Caco-2 (cell line): ENCODE data around the gene DPP10. TPM values are rescaled to one million over a fixed set of nuclear protein-coding genes. Genes with fewer than 3 reads are reported as not detected.

Experiments
- BruUV-seq: library from RNA; stranded (reverse); fragments of 400-500 nt; replicated peaks from 2 replicates; lab custom pipeline; 2021; lab: Mats Ljungman, UMichigan
- CTCF ChIA-PET: fragments of 300-600 bp; sonication (Branson Sonifier 250); formaldehyde crosslinking; loops from one replicate; lab custom pipeline; 2022; ENCODE audit warnings: antibody characterized with exemption; lab: Charles Lee
- POLR2A ChIA-PET: fragments of 300-600 bp; sonication (Branson Sonifier 250); formaldehyde crosslinking; loops from one replicate; lab custom pipeline; 2022; ENCODE audit warnings: antibody characterized with exemption; lab: Charles Lee
- DNase-seq, 2 experiments: peaks; one replicate each; pipeline versions ENCODE4 v3.0.0 to v3.0.0-alpha.2; 2020 to 2022
- H3K27me3 ChIP-seq: replicated peaks from 2 replicates; pipeline ENCODE4 v1.6.0; 2011; ENCODE audit warnings: low read length; ENCODE audit not compliant: control insufficient read depth, insufficient read depth
- H3K36me3 ChIP-seq: 2 replicates; pipeline ENCODE4 v1.5.1; 2011; ENCODE audit warnings: low read length; ENCODE audit not compliant: control insufficient read depth, insufficient read depth
- H3K4me1 ChIP-seq: fragments of 250-450 bp; sonication (Bioruptor Pico); 2 replicates; pipeline ENCODE4 v1.5.1; 2020; ENCODE audit warnings: mild to moderate bottlenecking
- H3K4me3 ChIP-seq: 2 replicates; pipeline ENCODE4 v1.5.1; 2011; ENCODE audit warnings: low read depth, mild to moderate bottlenecking, control low read depth, low read length
- H3K9me3 ChIP-seq: fragments of 250-450 bp; sonication (Bioruptor Pico); 2 replicates; pipeline ENCODE4 v1.5.1; 2020; ENCODE audit warnings: mild to moderate bottlenecking, moderate library complexity
- H3K27ac Mint-ChIP-seq: one replicate; pipeline ENCODE4 v1.8.0; 2022; ENCODE audit warnings: mixed read lengths; ENCODE audit not compliant: unreplicated experiment
- H3K27me3 Mint-ChIP-seq: one replicate; pipeline ENCODE4 v1.8.0; 2022; ENCODE audit warnings: mixed read lengths; ENCODE audit not compliant: insufficient read depth, unreplicated experiment
- H3K36me3 Mint-ChIP-seq: one replicate; pipeline ENCODE4 v1.8.0; 2022; ENCODE audit warnings: mild to moderate bottlenecking, mixed read lengths; ENCODE audit not compliant: insufficient read depth, unreplicated experiment
- H3K4me1 Mint-ChIP-seq: one replicate; pipeline ENCODE4 v1.8.0; 2022; ENCODE audit warnings: low read depth, mixed read lengths; ENCODE audit not compliant: unreplicated experiment
- H3K4me3 Mint-ChIP-seq: one replicate; pipeline ENCODE4 v1.8.0; 2022; ENCODE audit warnings: mild to moderate bottlenecking, moderate library complexity, mixed read lengths; ENCODE audit not compliant: unreplicated experiment
- H3K9me3 Mint-ChIP-seq: one replicate; pipeline ENCODE4 v1.8.0; 2022; ENCODE audit warnings: mixed read lengths; ENCODE audit not compliant: unreplicated experiment
- intact Hi-C: fragments of 100-400 bp; cut with micrococcal nuclease; formaldehyde crosslinking; loops from one replicate; pipeline ENCODE4 v1.10.0; 2022; ENCODE audit not compliant: unreplicated experiment
- total RNA-seq: library from RNA; stranded (reverse); gene quantifications from 2 replicates; pipeline ENCODE4 v1.2.3, GENCODE V29; 2022
- TF ChIP-seq, protein P1 (sequence below), 2 experiments: fragments of 200-600 bp in 1 of 2; IDR thresholded peaks; 1 replicate in 1 of 2; 2 replicates in 1 of 2; pipeline versions ENCODE4 v1.5.1 to v1.8.0; 2011 to 2022; ENCODE audit warnings: antibody characterized with exemption in 1 of 2, control low read depth in 1 of 2, inconsistent platforms in 1 of 2, low read depth in 1 of 2, low read length in 1 of 2, mild to moderate bottlenecking in 1 of 2, moderate library complexity in 1 of 2; ENCODE audit not compliant: insufficient read depth in 1 of 2, severe bottlenecking in 1 of 2, unreplicated experiment in 1 of 2

The DPP10 gene
- total RNA-seq, 1 experiment from 2014 or later: not detected

DNA sequence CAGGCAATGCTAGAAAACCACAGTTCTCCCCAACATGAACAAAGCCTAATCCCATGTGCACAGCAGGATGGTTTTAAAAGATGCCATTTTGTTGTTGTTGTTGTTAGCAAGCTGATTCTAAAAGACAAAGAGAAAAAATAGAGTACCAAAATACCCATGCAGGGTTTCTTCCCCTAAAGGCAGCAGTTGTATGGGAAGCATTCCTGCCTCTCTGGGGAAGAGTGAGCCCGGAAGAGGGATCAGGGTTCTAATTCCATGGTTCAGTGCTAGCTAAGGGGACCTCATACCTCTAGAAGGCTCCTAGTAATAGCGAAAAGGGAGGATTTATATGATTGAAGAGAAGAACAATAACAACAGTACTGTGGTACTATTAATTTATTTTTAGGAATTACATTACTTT, 327.6 kb downstream of the DPP10 start:
- TF ChIP-seq, protein P1, sequence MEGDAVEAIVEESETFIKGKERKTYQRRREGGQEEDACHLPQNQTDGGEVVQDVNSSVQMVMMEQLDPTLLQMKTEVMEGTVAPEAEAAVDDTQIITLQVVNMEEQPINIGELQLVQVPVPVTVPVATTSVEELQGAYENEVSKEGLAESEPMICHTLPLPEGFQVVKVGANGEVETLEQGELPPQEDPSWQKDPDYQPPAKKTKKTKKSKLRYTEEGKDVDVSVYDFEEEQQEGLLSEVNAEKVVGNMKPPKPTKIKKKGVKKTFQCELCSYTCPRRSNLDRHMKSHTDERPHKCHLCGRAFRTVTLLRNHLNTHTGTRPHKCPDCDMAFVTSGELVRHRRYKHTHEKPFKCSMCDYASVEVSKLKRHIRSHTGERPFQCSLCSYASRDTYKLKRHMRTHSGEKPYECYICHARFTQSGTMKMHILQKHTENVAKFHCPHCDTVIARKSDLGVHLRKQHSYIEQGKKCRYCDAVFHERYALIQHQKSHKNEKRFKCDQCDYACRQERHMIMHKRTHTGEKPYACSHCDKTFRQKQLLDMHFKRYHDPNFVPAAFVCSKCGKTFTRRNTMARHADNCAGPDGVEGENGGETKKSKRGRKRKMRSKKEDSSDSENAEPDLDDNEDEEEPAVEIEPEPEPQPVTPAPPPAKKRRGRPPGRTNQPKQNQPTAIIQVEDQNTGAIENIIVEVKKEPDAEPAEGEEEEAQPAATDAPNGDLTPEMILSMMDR (IDR thresholded peaks at IDR 0.05; ENCODE audit: insufficient read depth in 1 of 2, low read depth in 1 of 2, low read length in 1 of 2, severe bottlenecking in 1 of 2, unreplicated experiment in 1 of 2): no peak
- Mint-ChIP-seq H3K27ac (no peak overlapping the region), H3K27me3 (peaks cover 2% of the 10 kb centered on the region), H3K4me3 (no peak overlapping the region), H3K9me3 (no peaks in the 10 kb centered on the region), H3K4me1 (no peaks in the 10 kb centered on the region), H3K36me3 (no peaks in the 10 kb centered on the region)
- Histone ChIP-seq H3K9me3 (no peaks in the 10 kb centered on the region), H3K27me3 (no peaks in the 10 kb centered on the region), H3K4me3 (no peak overlapping the region), H3K4me1 (no peaks in the 10 kb centered on the region), H3K36me3 (no peaks in the 10 kb centered on the region)
- intact Hi-C loops: no loop called here
- BruUV-seq: no TSS peak
- ChIA-PET POLR2A (no interaction called here), CTCF (no interaction called here)
- no peak for DNase-seq

DNA sequence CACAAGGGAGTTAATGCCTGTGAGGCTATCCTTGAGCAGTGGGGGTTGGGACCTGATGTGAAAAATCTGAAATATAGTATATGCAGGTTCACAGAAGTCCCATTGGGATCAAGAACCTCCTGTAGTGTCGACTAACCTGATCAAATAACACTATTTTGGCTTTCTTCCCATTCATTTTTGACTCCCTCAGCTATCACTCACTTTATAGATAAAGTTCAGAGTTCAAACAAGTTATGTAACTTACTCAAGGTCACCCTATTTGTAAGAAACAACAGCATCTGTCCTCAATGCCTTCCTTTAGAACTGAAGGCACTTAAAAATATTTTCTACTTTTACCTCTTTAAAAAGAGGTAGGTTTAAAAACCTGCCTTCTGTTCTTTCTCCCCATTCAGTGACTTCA, 341.6 kb downstream of the DPP10 start:
- no peaks in the 10 kb centered on the region for H3K36me3 Mint-ChIP-seq
- intact Hi-C loops: no loop called here
- H3K4me3 Mint-ChIP-seq: no peak overlapping the region
- POLR2A ChIA-PET: no interaction called here
- H3K36me3 ChIP-seq: no peaks in the 10 kb centered on the region
- no peaks in the 10 kb centered on the region for H3K4me1 ChIP-seq
- CTCF ChIA-PET: no interaction called here
- peaks cover 8% of the 10 kb centered on the region for H3K27me3 Mint-ChIP-seq
- no peaks in the 10 kb centered on the region for H3K9me3 ChIP-seq
- no TSS peak for BruUV-seq
- H3K9me3 Mint-ChIP-seq: no peaks in the 10 kb centered on the region
- peaks cover 3% of the 10 kb centered on the region; the same call in 1 of the 2 replicates for H3K27me3 ChIP-seq
- H3K4me3 ChIP-seq: no peak overlapping the region
- DNase-seq: no peak
- H3K27ac Mint-ChIP-seq: no peak overlapping the region
- peaks cover 6% of the 10 kb centered on the region for H3K4me1 Mint-ChIP-seq
- TF ChIP-seq, protein P1 (IDR thresholded peaks at IDR 0.05; ENCODE audit: insufficient read depth in 1 of 2, low read depth in 1 of 2, low read length in 1 of 2, severe bottlenecking in 1 of 2, unreplicated experiment in 1 of 2): no peak

DNA sequence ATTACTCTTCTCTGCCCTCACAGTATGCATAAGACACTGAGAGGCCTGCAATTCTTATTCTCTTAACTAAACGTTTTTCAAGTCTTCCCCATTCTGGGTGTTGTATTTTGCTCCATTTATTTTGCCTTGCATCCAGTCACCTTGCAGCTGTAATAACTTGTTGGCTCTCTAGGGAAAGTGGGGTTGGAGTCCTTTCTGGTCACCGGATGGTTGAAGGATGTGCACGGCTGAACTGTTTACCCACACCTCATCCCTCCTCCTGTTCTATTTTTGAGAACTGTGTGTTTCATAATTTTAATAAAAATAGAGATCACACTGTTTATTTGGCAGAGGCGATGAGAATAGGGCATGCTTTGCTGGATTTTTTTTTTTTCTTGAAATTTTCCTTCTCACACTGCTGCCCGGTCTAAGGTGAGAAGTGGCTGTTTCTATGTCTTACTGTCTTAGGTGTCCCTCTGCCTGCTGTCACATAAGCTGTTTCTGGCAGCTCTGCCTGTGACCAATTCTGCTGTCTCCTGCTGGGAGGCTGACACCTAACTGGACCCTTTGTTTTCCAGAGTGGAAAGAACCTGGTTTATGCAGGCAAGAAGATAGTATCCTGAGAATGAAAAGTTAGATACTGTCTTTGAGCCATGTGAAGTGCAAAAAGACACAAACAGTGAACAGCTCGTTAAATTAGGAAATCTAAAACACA, 342.6 kb downstream of the DPP10 start:
- Mint-ChIP-seq H3K4me3 (no peak overlapping the region), H3K36me3 (no peaks in the 10 kb centered on the region), H3K4me1 (peaks cover 6% of the 10 kb centered on the region), H3K27me3 (peaks cover 17% of the 10 kb centered on the region), H3K9me3 (no peaks in the 10 kb centered on the region), H3K27ac (no peak overlapping the region)
- TF ChIP-seq, protein P1 (IDR thresholded peaks at IDR 0.05; ENCODE audit: insufficient read depth in 1 of 2, low read depth in 1 of 2, low read length in 1 of 2, severe bottlenecking in 1 of 2, unreplicated experiment in 1 of 2): no peak
- ChIA-PET POLR2A (no interaction called here), CTCF (no interaction called here)
- BruUV-seq: no TSS peak
- Histone ChIP-seq H3K9me3 (no peaks in the 10 kb centered on the region), H3K36me3 (no peaks in the 10 kb centered on the region), H3K4me1 (no peaks in the 10 kb centered on the region), H3K27me3 (peaks cover 3% of the 10 kb centered on the region; the same call in 1 of the 2 replicates), H3K4me3 (no peak overlapping the region)
- intact Hi-C loops: no loop called here
- no peak for DNase-seq
